Esophagus muscularis mucosa (tissue), 4 donors: ENCODE results near the gene TENM4. TPM values are rescaled to one million over a fixed set of nuclear protein-coding genes. Genes with fewer than 3 reads are reported as not detected.

Experiments used
- DNase-seq: peaks from one replicate; pipeline ENCODE4 v3.0.0-alpha.2; 2017; ENCODE audit errors: extremely low spot score
- H3K27ac ChIP-seq, 4 donors: fragments of 200-600 bp; sonication (generic); replicated peaks in 1 of 4; 1 replicate in 3 of 4; 2 replicates in 1 of 4; pipeline ENCODE4 v1.5.1; 2016 to 2019; ENCODE audit warnings: mild to moderate bottlenecking in 1 of 4
- H3K27me3 ChIP-seq, 4 donors: fragments of 200-600 bp; sonication (generic); one replicate each; pipeline versions ENCODE4 v1.5.1 to v1.6.0; 2016 to 2019
- H3K36me3 ChIP-seq, 4 donors: fragments of 200-600 bp; sonication (generic); one replicate each; pipeline ENCODE4 v1.5.1; 2016 to 2019
- H3K4me1 ChIP-seq, 4 donors: fragments of 200-600 bp; sonication (generic); one replicate each; pipeline ENCODE4 v1.5.1; 2016 to 2019
- H3K4me3 ChIP-seq, 4 donors: fragments of 200-600 bp; sonication (generic); 1 replicate in 2 of 4; 2 replicates in 2 of 4; pipeline ENCODE4 v1.5.1; 2016 to 2019; ENCODE audit warnings: mild to moderate bottlenecking in 4 of 4, moderate library complexity in 1 of 4
- H3K9me3 ChIP-seq, 4 donors: fragments of 200-600 bp; sonication (generic); 1 replicate in 3 of 4; 2 replicates in 1 of 4; pipeline ENCODE4 v1.5.1; 2016 to 2019
- EP300 ChIP-seq: sonication (generic); formaldehyde crosslinking; IDR thresholded peaks from one replicate; pipeline ENCODE4 v1.6.1; 2017; ENCODE audit warnings: antibody characterized with exemption
- POLR2A ChIP-seq: fragments of 450-650 bp; IDR thresholded peaks from one replicate; pipeline ENCODE4 v1.6.1; 2017; ENCODE audit warnings: antibody characterized with exemption, moderate library complexity, mild to moderate bottlenecking, low read depth
- POLR2AphosphoS5 ChIP-seq, 2 donors: sonication (generic); formaldehyde crosslinking; IDR thresholded peaks; one replicate each; pipeline ENCODE4 v1.6.1; 2017; ENCODE audit warnings: antibody characterized with exemption in 2 of 2
- WGBS: methylation state at CpG from one replicate; pipeline ENCODE4 v1.1.5; 2018; 5-methylcytosine and 5-hydroxymethylcytosine counted together
- intact Hi-C: fragments of 100-400 bp; cut with DNase I; formaldehyde crosslinking; loops from one replicate; pipeline ENCODE4 v1.15.1; 2023
- total RNA-seq, 4 donors: library from RNA; depleted of rRNA; stranded (reverse); fragments of >200 nt; gene quantifications; one replicate each; pipeline versions ENCODE4 v1.1.0 to v1.2.1, GENCODE V29; 2016
- TF ChIP-seq, protein P1 (sequence below), 3 experiments: fragments of 200-600 bp in 2 of 3; fragments of 450-650 bp in 1 of 3; sonication (generic) in 2 of 3; IDR thresholded peaks; one replicate each; pipeline ENCODE4 v1.5.1; 2017 to 2019; ENCODE audit warnings: antibody characterized with exemption in 3 of 3, mild to moderate bottlenecking in 2 of 3, moderate library complexity in 1 of 3

Gene TENM4
- total RNA-seq, 4 donors from 2014 or later: 4.1 to 9.6 (median 8.0) TPM

DNA sequence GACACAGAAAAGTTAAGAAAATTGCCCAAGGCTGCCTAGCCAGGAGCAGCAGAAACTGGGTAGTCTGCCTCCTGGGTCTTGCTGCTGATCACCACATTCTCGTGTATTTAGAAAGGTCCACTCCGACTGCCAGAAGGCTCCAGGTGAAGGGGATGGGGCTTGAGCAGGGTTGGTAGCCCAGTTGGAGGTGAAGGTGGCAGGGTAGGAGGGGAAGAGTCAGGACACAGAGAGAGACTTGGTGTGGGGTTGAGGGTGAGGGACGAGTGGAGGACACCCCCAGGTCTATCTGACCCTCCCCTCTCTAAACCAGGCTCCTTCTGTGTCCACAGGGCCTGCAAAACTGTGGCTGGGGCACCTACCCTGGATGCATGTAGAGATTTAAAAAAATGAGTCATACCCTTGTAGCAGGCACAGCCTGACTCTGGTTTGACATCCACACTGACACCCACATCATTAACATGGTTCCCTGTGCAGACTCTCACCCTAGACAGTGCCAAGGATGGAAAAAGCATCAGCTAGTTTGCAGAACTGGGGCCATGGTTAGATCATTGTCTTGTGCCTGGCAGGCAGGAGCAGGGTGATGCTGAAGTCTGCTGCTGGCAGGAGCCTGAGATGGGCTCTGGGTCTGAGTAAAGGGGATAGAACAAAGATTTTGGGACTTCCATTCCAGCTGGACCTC lies 273.2 kb downstream of the TENM4 start:
- H3K9me3 ChIP-seq: no peaks in the 10 kb centered on the region
- TF ChIP-seq EP300 (no peak), POLR2AphosphoS5 (IDR thresholded peaks at IDR 0.05) (no peak), POLR2A (no peak)
- TF ChIP-seq, protein P1, sequence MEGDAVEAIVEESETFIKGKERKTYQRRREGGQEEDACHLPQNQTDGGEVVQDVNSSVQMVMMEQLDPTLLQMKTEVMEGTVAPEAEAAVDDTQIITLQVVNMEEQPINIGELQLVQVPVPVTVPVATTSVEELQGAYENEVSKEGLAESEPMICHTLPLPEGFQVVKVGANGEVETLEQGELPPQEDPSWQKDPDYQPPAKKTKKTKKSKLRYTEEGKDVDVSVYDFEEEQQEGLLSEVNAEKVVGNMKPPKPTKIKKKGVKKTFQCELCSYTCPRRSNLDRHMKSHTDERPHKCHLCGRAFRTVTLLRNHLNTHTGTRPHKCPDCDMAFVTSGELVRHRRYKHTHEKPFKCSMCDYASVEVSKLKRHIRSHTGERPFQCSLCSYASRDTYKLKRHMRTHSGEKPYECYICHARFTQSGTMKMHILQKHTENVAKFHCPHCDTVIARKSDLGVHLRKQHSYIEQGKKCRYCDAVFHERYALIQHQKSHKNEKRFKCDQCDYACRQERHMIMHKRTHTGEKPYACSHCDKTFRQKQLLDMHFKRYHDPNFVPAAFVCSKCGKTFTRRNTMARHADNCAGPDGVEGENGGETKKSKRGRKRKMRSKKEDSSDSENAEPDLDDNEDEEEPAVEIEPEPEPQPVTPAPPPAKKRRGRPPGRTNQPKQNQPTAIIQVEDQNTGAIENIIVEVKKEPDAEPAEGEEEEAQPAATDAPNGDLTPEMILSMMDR (IDR thresholded peaks at IDR 0.05): no peak

DNA sequence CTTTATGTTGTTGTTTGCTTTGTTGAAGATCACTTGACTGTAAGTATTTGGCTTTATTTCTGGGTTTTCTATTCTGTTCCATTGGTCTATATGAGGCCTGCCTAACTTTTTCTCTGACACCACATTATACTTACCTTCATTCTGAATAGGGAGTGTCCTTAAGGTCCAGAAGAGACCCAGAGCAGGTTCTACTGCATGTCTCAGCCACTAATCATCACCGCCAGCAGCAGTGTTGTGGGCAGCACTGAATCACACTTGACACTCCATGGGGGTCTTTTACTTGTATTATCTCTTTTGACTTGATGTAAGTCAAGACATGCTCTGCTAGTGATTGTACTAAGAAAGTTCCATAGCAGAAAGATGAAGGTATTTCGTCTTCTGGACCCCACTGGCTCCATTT lies 274.9 kb downstream of the TENM4 start:
- intact Hi-C loops: no loop called here
- TF ChIP-seq POLR2AphosphoS5 (IDR thresholded peaks at IDR 0.05): no peak
- no peak for TF ChIP-seq EP300
- TF ChIP-seq POLR2A: no peak
- TF ChIP-seq, protein P1 (IDR thresholded peaks at IDR 0.05): no peak
- Histone ChIP-seq H3K4me1 (no peaks in the 10 kb centered on the region), H3K27ac (no peak overlapping the region), H3K9me3 (no peaks in the 10 kb centered on the region), H3K27me3 (no peaks in the 10 kb centered on the region), H3K36me3 (no peaks in the 10 kb centered on the region), H3K4me3 (no peak overlapping the region)
- WGBS: 91% methylated on average over 2 of the region's 2 CpGs
- DNase-seq: peak; percentile 24

More for the DNA sequence above, 273.2 kb downstream of the TENM4 start:
- H3K36me3 ChIP-seq: no peaks in the 10 kb centered on the region
- no peaks in the 10 kb centered on the region for H3K27me3 ChIP-seq
- intact Hi-C loops: no loop called here
- WGBS: 83% methylated on average over 3 of the region's 3 CpGs
- peak; percentile 82 for DNase-seq
- no peaks in the 10 kb centered on the region for H3K4me1 ChIP-seq
- H3K27ac ChIP-seq: no peak overlapping the region
- H3K4me3 ChIP-seq: no peak overlapping the region

DNA sequence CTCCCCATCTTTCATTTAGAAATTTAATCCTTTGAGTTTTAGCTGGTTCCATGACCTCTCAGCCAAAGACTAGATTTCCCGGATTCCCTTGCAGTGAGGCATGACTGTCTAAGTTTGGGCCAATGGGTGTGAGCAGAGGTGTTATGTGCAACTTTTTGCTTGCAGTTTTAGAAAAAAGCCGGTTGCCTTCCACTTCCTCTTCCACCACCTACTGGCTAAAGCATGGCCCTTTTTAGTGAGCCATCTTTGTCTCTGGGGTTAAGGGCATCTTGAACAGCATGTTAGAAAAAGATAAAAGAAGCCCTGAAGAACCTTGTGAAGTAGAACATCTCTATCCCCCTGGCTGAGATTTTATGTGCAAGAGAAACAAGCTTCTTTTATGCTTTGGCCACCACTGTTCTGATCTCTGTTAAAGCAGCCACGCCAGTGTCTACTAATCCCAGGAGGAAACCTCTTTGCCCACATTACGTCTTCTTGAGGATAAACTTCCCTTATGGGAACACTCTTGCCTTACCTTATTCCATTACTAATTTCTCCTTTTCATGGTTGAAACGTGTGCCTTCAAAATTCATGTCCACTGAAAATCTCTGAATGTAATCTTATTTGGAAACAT lies 279.9 kb downstream of the TENM4 start:
- Histone ChIP-seq H3K27ac (no peak overlapping the region), H3K4me3 (no peak overlapping the region), H3K27me3 (no peaks in the 10 kb centered on the region), H3K9me3 (no peaks in the 10 kb centered on the region), H3K36me3 (no peaks in the 10 kb centered on the region), H3K4me1 (no peaks in the 10 kb centered on the region)
- TF ChIP-seq POLR2A (no peak), EP300 (no peak), POLR2AphosphoS5 (IDR thresholded peaks at IDR 0.05) (no peak)
- TF ChIP-seq, protein P1 (IDR thresholded peaks at IDR 0.05): peak in 1 of 3 experiments; percentile 46
- peak; percentile 60 for DNase-seq
- 84% methylated on average over 5 of the region's 5 CpGs for WGBS
- intact Hi-C loops: no loop called here

DNA sequence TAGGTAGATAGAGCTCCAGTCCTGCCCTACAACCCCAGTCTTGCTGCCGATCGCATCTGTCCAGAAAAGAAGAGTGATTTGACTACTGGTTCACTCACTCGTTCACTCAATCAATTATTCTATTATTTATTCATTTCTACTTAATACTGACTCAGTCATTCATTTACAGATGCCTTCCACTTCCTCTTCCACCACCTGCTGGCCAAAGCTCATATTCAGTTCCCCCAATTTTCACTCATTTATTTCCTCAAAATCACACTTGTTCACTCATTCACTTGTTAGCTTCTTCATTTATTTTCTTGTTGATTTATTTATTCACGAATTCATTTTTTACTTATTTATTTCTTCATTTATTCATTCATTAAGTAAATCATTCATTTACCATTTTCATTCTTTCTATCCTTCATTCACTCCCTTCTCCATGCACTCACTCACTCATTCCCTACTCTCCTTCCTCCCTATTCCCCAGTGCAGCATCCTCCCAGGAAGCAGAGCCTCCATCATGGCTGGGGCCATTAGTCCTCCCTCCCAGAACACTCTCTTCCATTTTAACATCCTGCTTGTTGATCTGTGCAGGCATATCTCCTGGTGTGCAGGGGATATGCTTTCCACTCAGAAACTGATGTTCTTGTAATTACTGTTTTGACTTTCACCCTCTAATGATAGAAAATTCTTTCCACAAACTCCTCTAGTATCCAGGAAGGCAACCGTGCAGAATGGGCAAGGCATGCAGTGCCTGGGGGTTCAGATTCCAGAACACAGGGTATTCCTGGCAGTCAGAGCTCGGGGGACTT lies 281.0 kb downstream of the TENM4 start:
- Histone ChIP-seq H3K9me3 (no peaks in the 10 kb centered on the region), H3K4me1 (no peaks in the 10 kb centered on the region), H3K27me3 (no peaks in the 10 kb centered on the region), H3K36me3 (no peaks in the 10 kb centered on the region), H3K4me3 (no peak overlapping the region), H3K27ac (no peak overlapping the region)
- TF ChIP-seq, protein P1 (IDR thresholded peaks at IDR 0.05): no peak
- TF ChIP-seq EP300 (no peak), POLR2AphosphoS5 (IDR thresholded peaks at IDR 0.05) (no peak), POLR2A (no peak)
- DNase-seq: peak; percentile 75
- 95% methylated on average over 5 of the region's 6 CpGs for WGBS
- intact Hi-C loops: no loop called here
